ENCODE measurements around the gene CACNA1C.
A peak's percentile ranks its signal among the peaks of the same experiment; 100 is the strongest.

Gene CACNA1C

DNA sequence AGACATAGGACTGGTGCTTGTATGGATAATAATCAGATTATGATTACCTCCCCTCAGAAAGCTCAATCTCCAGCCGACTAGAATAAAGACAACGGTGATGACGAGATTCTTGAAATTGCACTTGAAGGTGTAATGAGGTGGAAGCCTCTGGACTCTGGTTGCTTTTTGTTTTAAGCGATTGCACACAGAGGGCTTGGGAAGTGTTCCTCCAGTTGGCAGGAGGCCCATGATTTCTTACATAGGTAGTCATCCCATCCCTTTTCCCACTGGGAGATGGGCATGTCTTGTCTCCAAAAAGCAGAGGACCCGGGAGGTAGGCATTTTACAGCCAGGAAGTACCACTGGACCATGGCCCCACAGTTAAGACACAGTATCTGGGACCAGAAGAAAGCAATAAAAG is 576.3 kb downstream of the CACNA1C start:
- DNase-seq (ENCODE audit: low spot score): no peak

DNA sequence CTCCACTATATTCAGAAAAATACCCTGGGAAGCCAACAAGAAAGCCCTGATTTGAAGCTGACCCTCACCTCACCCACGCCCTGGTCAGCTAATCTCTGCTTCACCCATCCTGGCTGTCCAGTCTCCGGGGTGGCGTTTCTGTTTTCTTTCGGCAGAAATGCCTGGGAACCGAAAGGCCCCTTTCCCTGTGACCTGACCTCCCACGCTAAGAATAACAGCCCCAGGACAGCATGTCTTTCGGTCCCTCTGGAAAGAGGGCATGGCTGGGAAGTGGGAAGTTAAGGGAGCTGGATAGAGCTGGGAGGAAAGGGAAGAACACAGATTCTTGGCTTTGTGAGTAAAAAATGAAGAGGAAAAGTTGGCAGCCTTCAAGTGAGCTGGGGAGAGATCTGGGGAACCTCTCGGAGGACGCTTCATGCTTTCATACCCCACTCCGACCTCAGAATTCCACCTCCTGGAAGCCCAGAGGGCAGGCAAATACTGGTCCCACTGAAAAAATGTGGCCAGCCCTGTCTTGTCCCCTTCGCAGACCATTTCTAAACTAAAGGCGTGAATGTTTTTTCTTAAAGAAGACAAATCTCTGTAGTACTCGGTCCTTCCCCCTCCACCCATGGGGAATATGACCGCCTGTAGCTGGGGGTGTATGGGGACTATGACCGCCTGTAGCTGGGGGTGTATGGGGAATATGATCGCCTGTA is 579.0 kb downstream of the CACNA1C start:
- DNase-seq (ENCODE audit: low spot score): no peak

DNA sequence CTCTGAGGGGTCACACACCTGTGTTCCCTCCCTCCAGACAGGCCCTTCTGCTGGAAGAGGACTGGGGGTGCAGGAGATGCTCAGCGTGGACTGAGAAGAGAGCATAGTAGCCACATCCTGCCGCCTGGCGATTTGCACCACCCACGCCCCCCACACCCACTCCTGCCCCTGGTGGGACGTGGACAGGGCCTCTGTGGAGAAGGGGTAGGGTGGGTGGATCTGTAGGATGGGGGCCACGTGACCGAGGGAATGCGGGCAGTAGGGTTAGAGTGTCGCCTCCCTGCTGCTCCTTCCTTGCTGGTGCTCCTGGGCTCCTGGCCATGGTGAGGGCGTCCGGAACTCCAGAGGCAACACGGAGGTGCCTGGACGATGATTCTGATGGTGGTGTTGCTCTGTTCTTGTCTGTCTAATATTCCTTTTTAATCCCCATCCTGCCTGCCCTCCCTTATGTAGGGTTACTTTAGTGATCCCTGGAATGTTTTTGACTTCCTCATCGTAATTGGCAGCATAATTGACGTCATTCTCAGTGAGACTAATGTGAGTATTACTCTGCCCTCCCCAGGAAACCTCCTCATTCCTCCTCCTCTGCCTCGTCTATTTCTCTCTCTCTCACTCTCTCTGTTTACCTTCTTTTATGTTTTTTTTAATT is 580.5 kb downstream of the CACNA1C start:
- no peak for DNase-seq (ENCODE audit: low spot score)

DNA sequence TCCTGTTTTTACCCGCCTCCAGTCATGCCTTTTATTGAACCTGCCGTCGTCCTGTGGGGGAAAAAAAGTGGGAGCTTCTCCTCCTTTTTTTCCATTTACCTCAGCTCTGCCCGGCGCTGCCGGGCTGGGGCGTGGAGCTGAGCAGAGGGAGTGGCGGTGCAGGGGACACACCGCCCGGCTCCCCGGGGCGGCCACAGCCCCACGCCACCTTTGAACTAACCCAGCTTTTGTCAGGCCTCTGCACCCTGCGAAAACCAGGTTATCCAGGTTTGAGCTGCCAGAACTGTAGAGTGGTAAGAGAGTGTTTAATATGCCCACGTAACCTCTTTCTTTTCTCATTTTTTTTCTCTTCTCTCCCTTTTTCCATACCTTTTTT is 581.0 kb downstream of the CACNA1C start:
- no peak for DNase-seq (ENCODE audit: low spot score)

DNA sequence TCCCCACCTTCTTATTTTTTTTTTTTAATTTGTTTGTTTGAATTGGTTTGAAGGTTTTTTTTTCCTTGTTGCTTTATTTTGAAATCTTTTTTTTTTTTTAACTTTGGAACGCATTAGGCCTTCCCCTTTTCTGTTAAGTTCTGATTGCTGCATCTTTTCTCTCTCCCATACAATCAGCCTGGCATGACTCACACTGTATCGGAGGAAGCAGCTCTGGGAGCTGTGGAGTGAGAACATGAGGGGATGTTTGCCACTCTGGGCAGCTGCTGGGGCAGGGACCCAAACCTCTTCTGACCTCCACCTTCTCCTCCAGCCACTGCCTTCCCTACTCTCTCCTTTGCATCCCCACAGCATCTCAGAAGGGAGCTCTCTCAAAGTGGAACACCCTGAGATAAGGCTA is 581.7 kb downstream of the CACNA1C start:
- no peak for DNase-seq (ENCODE audit: low spot score)

DNA sequence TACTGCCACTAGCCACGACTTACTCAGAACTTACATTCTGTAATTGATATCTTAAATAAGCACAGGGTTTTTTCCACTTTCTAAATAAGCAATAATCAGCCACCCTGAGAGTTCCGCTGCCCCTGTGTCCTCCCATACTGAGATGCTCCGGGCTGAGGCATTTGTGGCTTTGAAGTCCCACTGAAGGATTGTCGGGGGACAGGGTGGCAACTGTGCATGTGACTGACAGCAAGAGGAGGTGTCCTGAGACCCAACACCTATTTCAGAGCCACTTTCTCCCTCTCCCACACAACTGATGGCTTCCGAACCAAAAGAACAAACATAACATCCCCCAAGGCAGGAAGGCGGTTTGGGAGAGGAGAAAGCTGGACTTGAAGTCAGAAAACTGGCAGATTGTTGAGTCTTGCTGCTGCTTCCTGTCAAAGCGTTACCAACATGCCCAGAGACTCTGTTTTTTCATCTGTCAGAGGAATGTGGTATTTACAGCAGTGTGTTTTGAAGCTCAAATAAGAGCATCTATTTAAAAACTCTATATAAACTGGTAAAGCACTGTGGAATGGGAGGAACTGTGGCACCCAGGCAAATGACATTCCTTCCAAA is 584.1 kb downstream of the CACNA1C start:
- no peak for DNase-seq (ENCODE audit: low spot score)

DNA sequence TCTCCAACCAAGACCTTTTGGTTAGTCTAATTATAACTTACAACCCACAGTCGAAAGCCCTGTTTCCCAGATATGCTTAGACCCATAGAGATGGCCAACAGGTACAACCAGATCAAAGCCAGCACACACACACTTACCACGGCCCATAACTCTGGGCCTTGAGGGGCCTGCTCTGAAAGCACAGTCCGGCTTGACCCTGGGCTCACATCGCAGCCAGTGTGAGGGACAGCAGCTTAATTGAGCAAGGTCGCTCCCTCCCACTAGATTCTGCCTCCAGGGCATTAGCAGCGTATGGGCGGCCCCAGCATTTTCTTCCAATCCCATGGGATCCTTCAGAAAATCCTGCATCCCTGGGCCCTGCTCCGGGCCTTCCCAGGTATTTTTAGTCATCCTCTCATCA is 584.6 kb downstream of the CACNA1C start:
- DNase-seq (ENCODE audit: low spot score): no peak

DNA sequence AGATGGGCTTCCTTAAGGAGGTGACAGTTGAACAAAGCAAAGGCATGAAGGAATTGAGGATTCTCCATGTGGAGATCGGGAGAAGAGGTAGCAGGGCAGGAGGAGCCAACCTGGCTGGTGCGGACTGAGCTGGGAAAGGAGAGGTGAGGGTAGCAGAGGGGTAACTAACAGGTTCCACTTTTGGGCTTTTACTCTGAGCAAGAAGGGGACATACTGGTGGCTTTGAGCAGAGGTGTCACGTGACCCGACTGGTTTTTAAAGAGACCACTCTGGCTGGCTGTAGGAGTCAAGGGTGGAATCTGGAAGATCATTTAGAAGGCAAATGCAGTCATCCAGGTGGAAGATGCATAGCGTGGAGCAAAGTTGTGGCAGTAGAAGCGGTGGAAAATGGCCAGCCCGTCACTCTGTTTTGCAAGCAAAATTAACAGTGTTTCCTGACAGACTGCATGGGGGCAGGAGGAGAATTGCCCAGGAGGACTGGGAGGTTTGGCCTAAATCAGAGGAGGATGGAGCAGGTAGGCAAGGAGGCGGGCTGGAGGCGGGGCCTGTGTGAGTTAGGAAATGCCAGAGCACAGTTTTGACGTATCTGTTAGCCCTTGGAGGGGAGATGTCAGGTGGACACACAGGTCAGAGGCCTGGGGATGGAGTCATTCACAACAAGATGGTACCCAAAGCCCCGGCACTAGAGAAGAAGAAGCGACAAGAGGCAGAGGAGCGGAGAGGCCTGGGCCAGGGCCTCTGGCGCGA is 585.7 kb downstream of the CACNA1C start:
- DNase-seq (ENCODE audit: low spot score): no peak

DNA sequence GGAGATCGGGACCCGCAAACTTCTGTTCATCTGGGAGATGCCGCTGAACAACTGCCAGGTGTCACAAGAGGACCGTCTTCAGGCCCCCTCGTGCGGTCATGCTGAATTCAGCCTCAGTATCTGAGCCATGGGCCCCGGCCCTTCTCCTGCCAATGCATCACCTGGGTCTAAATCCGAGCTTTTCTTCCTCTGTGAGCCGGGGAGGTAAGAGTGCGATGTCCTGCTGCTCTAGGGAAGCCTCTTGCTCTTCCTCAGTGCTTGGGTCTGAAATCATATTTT is 586.2 kb downstream of the CACNA1C start:
- no peak for DNase-seq (ENCODE audit: low spot score)

DNA sequence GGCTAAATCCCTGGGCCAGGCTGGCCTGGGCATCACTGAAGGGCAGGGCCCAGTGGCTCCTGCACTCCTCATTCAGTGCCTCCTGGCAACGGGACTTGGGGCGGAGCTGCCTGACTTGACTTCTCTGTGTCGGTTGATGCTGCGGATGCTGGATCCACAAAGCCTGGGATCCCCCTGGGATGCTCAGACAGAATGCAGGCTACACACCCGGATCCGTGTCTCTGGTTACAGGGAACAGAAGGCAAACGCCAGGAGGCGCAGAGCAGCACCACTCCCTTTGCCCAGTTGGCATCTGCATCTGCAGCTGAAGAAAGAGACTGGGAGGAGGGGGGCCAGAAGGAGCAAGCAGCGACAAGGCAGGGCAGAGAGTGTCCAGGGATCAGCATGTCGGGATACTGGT is 587.5 kb downstream of the CACNA1C start:
- DNase-seq (ENCODE audit: low spot score): no peak

DNA sequence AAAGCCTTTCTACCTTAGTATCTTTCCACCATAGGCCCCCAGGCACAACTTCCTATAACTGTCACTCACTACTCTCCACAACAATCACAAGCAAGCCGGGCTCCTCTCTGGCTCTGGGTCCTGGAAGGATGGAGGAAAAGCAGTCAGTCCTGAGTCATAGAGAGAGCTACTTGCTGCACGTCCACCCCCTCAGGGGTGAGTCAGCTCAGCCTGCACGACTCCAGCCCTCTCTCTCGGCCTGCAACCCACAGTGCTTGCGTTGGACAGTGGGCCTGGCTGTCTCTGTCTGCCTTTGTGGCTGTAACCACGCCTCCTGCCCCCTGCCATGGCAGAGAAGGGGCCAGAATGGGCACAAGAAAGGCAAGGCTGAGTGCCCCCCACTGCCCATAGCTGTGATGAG is 587.9 kb downstream of the CACNA1C start:
- DNase-seq (ENCODE audit: low spot score): peak; percentile 32

DNA sequence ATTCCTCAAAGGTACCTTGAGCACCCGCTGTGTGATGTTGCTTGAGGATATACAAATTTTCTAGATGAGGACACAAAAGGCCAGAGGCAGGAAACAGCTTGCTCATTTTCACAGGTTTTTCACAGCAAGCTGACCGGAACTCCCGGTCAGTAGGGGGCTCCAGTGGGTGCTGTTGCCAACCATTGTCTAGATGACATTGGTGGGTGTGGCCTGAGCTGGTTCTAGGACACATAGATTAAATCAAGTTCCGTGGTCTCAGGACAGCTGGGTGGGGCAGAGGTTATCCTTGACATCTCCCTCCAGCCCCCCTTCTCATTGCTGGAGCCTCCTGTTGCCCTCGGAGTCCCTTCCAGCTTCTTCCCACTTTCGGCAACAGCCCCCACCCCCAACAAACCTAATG is 588.4 kb downstream of the CACNA1C start:
- no peak for DNase-seq (ENCODE audit: low spot score)

DNA sequence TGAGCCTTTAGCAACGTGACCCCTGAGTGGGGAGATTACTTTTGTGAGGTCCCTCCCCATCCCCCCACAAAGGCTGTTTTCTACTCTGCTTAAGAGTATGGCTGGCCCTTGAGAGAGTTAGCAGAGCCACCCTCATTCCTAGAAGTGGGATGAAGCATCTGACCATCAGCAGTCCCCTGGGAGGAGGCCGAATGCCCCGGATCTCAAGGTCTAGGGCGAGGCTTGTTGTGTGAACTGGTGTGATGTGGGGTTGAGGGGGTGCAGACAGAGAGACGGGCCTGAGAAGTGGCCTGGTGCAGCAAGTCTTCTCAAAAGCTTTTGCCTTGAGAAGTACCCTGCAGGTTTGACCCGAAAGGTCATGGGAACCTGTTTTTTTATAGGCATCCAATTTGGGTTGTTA is 589.0 kb downstream of the CACNA1C start:
- no peak for DNase-seq (ENCODE audit: low spot score)

DNA sequence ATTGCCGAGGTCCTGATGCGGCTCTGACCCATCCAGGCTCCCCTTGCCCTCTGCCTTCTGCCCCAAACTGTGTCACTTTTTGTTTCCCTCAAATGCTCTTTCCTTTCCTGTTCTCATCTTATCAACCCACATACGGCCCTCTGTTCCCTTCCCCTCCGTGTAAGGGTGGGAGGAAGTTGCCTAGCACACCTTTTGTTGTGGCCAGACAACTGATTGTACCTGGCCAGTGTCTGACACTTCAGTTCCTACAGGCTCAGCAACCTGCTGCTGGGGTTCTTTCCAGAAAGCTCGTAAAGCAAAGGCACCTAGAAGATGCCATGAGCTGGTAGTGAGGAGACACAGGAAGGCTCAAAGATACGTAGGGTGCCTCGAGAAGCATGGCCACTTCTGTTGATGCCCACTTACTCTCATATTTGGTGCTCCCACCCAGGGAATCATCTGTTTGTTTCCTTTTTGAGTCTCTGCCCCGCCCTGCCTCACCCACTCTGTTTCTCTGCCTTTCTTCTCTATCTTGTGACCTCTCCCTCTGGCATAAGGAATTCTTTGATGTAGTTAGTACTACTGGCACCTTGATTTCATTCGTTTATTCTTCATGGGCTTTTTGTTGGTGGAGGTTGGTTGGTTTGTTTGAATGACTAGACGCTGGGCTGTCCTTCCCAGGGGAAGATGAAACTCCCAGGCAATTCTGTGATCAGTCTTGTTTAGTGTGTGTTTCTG is 589.5 kb downstream of the CACNA1C start:
- no peak for DNase-seq (ENCODE audit: low spot score)

DNA sequence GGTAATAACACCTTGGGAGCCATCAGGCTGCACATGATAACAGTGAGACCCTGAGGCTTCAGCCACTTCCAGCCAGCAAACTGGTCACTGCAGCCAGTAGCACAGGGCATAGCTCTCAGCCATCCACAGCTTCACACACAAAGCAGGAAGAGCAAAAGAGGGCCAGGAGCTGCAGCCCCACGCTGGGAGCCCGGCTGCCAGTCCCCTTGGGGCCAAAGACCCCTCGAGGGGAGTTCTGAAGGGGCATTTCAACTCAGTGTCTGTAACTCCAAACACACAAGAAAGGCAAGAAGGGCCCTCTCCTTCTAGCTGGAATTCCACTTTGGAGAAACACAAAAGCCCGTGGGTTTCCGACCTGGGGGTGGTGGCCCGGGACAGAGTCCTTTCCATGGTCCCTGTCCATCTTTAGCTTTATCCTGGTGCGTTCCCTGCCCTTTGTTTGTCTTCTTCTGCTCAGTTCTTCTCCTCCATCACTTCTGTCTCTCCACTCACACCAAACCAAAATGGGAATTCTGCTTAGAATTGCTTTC is 590.2 kb downstream of the CACNA1C start:
- DNase-seq (ENCODE audit: low spot score): no peak

DNA sequence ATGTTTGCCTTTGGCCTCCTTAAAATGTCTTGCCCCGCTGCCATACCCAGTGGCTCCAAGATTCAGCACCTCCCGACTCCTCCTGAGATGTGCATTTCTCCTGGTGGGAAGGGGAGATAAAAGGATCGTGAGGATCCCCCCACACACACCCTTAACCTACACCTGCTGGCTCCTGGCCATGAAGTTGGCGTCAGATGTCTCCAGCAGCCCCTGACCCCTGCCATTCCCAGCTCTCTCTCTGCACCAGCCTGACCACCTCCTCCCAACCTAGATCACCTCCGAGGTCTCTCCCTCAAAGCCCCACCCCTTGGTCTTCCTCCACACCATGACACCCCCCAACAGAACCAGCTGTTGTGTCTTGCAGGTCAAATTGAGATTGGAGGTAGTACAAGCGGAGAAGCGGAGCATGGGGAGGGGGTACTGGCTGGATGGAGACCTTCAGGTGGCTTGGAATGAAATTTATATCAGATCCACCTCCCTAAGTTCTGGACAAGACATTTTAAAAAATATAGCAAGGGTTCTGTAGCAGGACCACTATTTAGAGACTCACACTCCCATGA is 590.9 kb downstream of the CACNA1C start:
- no peak for DNase-seq (ENCODE audit: low spot score)

DNA sequence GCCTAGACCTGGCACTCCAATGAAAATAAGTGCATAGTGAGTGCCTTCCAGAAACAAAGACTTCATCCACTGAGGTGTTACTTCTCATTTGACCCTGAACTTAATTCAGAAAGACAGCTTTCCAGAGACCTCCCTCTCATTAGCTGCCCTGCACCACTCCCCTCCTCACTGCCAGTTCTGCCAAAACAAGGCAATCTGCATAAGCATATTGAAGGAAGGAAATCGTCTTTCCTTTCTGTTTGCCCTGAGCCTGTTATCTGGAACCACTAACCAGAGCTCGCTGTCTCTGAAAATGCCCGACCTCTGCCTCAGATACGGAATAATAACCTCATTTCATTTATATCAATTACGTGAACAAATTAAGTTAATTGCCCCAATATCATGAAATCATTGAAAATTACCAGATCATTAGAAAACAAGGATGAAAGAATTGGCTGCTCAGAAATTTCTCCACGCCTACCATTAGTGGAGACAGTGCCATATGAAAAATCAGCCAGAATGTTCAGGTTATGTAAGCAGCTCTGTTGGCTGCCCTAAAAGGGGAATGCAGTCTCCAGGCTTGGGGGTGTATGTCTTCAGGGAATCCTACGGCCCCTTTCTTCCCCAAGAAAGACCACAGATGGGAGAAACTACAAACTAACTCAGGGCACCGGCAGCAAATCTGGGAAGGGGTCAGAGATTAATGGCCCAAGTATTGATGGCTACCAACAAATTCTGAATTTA is 592.1 kb downstream of the CACNA1C start:
- DNase-seq (ENCODE audit: low spot score): no peak

DNA sequence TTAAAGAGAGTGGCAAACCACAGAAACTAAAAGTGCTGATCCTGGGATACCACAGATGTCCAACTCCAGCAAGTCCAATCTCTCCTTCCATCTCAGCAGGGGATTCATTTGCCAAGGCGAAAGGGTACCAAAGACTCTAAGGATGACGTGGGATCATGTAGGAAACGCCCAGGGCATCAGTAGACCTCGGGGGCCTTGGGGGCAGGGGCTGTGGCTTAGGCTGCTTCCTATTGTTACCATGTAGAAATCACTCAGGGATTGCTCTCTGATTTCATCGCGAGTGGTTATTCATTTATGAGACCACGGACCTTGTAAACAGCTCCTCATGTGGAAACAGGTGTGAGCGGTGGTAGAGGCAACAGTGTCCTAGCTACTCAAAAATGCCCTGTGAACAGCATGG is 592.7 kb downstream of the CACNA1C start:
- no peak for DNase-seq (ENCODE audit: low spot score)

DNA sequence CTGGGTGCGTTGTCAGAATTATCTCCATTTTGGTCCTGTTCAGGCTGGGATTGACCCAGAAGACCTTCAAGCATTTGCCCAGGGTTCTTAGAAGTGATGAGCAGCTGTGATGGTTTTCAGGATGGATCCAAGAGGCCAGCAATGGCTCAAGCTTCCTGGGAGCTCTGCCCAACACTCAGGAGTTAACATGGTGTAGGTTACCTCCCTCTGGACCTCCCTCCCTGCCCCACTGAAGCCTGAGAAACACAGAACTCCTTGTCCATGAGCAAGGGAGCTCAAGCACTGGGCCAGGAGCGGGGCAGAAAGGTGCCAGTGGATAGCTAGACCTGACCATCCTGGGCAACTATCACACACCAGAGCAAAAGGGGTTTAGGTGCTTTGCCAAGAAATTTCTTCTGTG is 593.6 kb downstream of the CACNA1C start:
- no peak for DNase-seq (ENCODE audit: low spot score)

DNA sequence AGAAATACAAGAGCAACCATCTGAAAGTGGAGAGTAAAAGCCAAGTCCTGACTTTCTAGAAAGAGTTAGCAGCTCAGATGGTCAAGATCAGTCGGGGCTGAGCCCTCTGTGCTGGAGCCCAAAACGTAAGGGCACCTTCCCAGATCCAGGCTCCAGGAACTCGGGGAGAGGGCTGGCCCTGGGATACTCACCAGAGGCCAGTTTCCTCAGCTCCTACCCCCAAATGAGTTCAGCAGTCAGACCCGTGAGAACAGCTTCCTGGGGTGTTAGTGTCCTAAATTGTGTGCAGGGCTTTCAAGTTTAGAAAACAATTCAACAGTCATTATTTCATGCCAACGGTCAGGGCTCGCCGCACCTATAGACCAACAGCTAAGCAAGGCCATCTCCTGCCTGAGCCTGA is 594.4 kb downstream of the CACNA1C start:
- no peak for DNase-seq (ENCODE audit: low spot score)

DNA sequence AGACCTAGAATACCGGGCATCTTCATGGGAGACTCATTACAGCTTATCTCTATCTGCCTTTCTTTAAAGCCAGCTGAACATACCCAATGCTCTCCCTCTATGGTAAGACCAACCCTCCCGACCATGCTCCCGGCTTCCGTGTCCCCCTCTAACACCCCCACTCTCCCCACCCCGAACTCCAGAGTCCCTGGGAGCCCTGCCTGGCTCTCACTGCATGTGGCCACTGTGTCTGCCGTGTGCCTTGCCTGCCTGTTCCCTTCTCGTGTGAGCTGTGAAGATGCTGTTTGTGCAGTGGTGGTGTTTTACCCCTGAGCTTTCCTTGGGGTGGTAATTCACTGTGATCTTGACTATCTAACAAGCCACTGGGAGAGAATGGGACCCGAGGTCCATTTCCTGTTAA is 595.6 kb downstream of the CACNA1C start:
- DNase-seq (ENCODE audit: low spot score): no peak
